GM23338 (cell line): ENCODE data around the gene EXOC4.

ENCODE experiments used
- CREB1 ChIP-seq: fragments of 250-450 bp; sonication (Bioruptor Pico); IDR thresholded peaks from 2 replicates; pipeline ENCODE4 v1.5.0; 2020; ENCODE audit warnings: low read depth, mild to moderate bottlenecking, moderate library complexity
- CTCF ChIP-seq, 2 experiments: fragments of 200-600 bp in 1 of 2; sonication (generic) in 1 of 2; conservative IDR thresholded peaks; 2 replicates each; pipeline versions ENCODE4 v1.5.1 to v1.6.1; 2016 to 2017; ENCODE audit warnings: antibody characterized with exemption in 2 of 2, low read depth in 2 of 2, mild to moderate bottlenecking in 2 of 2, moderate library complexity in 1 of 2
- ETS1 ChIP-seq: IDR thresholded peaks from 2 replicates; pipeline ENCODE4 v1.6.1; 2016; ENCODE audit warnings: antibody characterized with exemption
- EZH2 ChIP-seq: fragments of 200-600 bp; sonication (generic); IDR thresholded peaks from one replicate; pipeline ENCODE4 v1.8.0; 2017; ENCODE audit warnings: antibody characterized with exemption, mild to moderate bottlenecking, low read depth; ENCODE audit not compliant: unreplicated experiment
- EZH2phosphoT487 ChIP-seq: fragments of 200-600 bp; sonication (generic); IDR thresholded peaks from one replicate; pipeline ENCODE4 v1.8.1; 2018; ENCODE audit warnings: antibody characterized with exemption; ENCODE audit not compliant: unreplicated experiment
- JUNB ChIP-seq: IDR thresholded peaks from one replicate; pipeline ENCODE4 v1.6.1; 2016; ENCODE audit warnings: antibody characterized with exemption; ENCODE audit not compliant: unreplicated experiment
- NANOG ChIP-seq: IDR thresholded peaks from 2 replicates; pipeline ENCODE4 v1.6.1; 2016; ENCODE audit warnings: antibody characterized with exemption, borderline replicate concordance
- POLR2AphosphoS5 ChIP-seq: IDR thresholded peaks from 2 replicates; pipeline ENCODE4 v1.6.1; 2016; ENCODE audit warnings: antibody characterized with exemption, low read depth
- REST ChIP-seq: IDR thresholded peaks from one replicate; pipeline ENCODE4 v1.6.1; 2018; ENCODE audit warnings: antibody characterized with exemption; ENCODE audit not compliant: unreplicated experiment
- STAT1 ChIP-seq: IDR thresholded peaks from one replicate; pipeline ENCODE4 v1.6.1; 2016; ENCODE audit warnings: antibody characterized with exemption; ENCODE audit not compliant: unreplicated experiment
- ZNF114 ChIP-seq: fragments of 250-450 bp; sonication (Bioruptor Pico); IDR thresholded peaks from 2 replicates; pipeline ENCODE4 v1.5.0; 2020; ENCODE audit warnings: mild to moderate bottlenecking, moderate library complexity
- ZNF331 ChIP-seq: fragments of 250-450 bp; sonication (Bioruptor Pico); IDR thresholded peaks from 2 replicates; pipeline ENCODE4 v1.5.0; 2020; ENCODE audit warnings: low read depth, mild to moderate bottlenecking, moderate library complexity
- ZNF462 ChIP-seq: fragments of 250-450 bp; sonication (Bioruptor Pico); IDR thresholded peaks from 2 replicates; pipeline ENCODE4 v1.5.0; 2020; ENCODE audit warnings: mild to moderate bottlenecking, moderate library complexity

GRCh38 chr7:133536450-133536849 lies 283.6 kb downstream of the EXOC4 start:
- TF ChIP-seq EZH2 (no peak), JUNB (no peak), POLR2AphosphoS5 (no peak), CTCF (conservative IDR thresholded peaks at IDR 0.05; ENCODE audit: low read depth in 2 of 2) (no peak), CREB1 (CRISPR knock-in tag) (no peak), EZH2phosphoT487 (no peak), REST (no peak), NANOG (no peak), STAT1 (no peak), ETS1 (no peak), ZNF462 (CRISPR knock-in tag) (no peak), ZNF331 (CRISPR knock-in tag) (no peak), ZNF114 (CRISPR knock-in tag) (no peak)
